NCI-H2196 treated with DMSO at 0.1 percent for 48 hours (cell line): ENCODE measurements around the gene RAB28.
"Not testable (repeated sequence)": the region's sequence is repeated elsewhere in the genome, so short reads cannot be mapped to it uniquely, and the experiment has no call there.

Experiments
- DNase-seq: peaks from one replicate; lab custom pipeline; 2025; ENCODE audit not compliant: unreplicated experiment; lab: John Stamatoyannopoulos, UW

The RAB28 gene

GRCh38 chr4:13452927-13453579 is 31.1 kb downstream of the RAB28 start:
- DNase-seq, result no peak

DNA sequence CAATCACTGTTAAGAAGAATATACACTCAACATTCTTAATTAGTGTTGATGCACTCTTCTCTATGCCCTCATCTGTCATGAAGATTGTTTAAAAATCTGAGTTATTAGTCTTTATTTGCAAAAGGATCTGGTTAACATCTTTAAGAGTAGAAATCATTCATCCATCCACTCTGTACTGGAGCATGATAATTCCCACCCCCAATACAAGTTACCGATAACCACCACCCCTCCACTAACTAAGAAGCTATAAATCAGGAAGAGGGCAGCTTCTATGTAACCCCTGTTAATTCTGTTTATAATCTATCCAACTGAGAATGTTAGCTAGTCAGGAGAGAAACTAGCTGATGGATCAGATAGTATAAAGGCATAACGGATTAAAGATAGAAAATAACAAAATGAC is 34.5 kb downstream of the RAB28 start:
- DNase-seq, result no peak

- no peak for DNase-seq
Measured at GRCh38 chr4:13445841-13446790, 38.0 kb downstream of the RAB28 start.

GRCh38 chr4:13441506-13441905 is 42.6 kb downstream of the RAB28 start:
- DNase-seq, result no peak

GRCh38 chr4:13436962-13437361 is 47.2 kb downstream of the RAB28 start:
- no peak for DNase-seq

GRCh38 chr4:13432453-13432852 is 51.7 kb downstream of the RAB28 start:
- DNase-seq, result no peak

DNA sequence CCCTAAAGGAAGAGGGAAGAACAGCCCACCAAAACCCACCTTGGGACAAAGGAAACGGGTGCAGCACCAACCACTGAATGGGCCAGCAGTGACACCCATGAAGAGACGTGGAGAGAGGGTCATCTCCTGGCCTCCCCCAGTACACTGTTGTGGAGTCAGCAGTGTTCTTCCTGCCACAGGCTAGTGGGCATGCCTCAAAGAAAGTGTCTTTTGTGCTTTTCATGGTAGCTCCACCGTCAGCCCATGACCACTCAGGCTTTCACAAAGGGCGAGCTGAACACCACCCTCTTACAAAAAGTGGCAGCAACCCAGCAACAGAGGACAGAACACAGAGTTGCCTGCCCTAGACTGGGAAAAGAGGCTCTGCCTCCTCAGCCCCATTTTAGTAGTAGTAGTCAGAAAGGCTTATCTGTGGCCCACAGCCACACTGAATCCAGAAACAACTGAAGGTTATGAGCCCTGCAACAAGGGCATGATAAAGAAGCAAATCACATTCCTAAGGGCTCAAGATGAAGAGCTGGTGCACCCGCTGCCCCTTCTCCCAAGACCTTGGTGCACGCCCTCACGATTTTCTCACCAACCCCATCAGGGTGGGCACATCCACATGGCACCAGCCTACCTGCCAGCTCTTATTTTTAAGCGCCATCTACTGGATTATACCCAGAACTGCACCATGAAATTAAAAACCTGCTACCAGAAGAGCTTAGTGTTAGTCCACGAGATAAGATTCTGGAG is 53.1 kb downstream of the RAB28 start:
- DNase-seq, result no peak

- DNase-seq, result no peak
Measured at GRCh38 chr4:13427599-13428325, 56.4 kb downstream of the RAB28 start.

DNA sequence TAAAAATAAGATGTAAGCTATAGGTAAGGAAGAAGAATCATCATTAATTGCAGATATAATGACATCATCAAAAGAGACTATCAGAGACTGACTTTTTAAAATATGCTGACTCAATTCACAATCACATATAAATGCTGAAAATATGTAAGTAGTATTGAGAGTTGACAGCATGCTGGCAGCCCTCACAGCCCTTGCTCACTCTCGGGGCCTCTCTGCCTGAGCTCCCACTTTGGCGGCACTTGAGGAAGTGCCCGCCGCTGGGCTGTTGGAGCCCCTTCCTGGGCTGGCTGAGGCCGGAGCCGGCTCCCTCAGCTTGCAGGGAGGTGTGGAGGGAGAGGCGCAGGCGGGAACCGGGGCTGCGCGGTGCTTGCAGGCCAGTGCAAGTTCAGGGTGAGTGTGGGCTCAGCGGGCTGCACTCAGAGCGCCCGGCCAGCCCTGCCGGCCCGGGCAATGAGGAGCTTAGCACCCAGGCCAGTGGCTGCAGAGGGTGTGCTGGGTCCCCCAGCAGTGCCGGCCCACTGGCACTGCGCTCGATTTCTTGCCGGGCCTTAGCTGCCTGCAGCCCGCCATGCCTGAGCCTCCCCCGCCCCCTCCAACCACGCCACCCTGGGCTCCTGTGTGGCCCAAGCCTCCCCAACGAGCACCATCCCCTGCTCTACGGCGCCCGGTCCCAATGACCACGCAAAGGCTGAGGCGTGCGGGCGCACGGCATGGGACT is 68.9 kb downstream of the RAB28 start:
- DNase-seq, result no peak

- DNase-seq, result no peak
Measured at GRCh38 chr4:13413729-13414437, 70.3 kb downstream of the RAB28 start.

DNA sequence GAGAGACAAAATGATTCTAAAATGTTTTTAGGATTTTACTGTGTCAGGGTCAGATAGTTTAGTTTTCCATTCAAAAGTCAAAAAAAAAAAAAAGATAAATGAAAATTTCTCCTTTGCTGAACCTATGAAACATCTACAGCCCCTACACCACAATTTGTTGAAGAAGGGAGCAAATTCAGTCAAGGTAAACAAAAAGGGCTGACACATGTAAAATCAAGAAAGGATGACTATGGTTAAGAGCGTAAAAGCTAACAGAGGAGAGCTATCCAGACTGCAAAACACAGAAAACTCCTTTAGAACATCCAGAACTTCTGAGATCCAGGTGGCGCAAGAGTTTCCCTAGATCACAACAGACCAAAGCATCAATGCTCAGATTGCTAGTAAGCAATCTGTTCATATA is 72.2 kb downstream of the RAB28 start:
- no peak for DNase-seq

GRCh38 chr4:13409324-13409723 is 74.8 kb downstream of the RAB28 start:
- no peak for DNase-seq

DNA sequence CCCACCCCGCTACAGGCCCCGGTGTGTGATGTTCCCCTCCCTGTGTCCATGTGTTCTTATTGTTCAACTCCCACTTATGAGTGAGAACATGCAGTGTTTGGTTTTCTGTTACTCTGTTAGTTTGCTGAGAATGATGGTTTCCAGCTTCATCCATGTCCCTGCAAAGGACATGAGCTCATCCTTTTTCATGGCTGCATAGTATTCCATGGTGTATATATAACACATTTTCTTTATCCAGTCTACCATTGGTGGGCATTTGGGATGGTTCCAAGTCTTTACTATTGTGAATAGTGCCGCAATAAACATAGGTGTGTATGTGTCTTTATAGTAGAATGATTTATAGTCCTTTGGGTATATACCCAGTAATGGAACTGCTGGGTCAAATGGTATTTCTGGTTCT is 78.0 kb downstream of the RAB28 start:
- not testable (repeated sequence) for DNase-seq

DNA sequence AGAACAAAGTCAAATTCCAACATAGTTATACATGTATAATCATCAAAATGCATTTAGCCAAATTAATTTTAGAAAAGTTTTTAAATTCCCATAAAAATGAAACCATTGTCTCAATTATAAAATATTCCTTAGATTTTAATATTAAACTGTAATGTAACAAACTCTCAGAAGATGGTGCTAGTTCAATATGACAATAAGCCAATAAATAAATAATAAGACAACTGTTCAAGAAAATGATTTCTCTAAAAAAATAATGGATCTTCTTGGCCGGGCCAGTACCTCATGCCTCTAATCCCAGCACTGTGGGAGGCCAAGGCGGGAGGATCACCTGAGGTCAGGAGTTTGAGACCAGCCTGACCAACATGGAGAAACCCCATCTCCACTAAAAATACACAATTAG is 80.3 kb downstream of the RAB28 start:
- DNase-seq, result no peak

- DNase-seq, result no peak
Measured at GRCh38 chr4:13403326-13403725, 80.8 kb downstream of the RAB28 start.

GRCh38 chr4:13399257-13399656 is 84.9 kb downstream of the RAB28 start:
- no peak for DNase-seq

DNA sequence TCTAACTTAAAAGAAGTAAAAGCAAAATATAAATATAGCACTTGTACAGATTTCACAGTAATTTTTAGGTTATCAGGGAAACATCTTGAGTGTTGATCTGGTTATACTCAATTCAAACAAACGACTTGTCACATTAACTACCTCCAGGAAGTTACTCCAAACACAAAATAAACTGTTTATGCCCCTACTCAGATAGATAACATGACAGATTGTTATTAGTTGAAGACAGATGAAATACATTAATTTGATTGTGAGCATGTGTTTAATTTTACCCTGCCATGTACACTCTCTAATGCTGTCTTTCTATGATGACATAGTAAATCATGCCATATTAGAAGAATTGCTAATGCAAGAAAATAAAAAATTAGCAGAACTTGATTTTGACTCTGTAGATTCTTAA is 88.0 kb downstream of the RAB28 start:
- no peak for DNase-seq

GRCh38 chr4:13389901-13390300 is 94.2 kb downstream of the RAB28 start:
- not testable (repeated sequence) for DNase-seq

DNA sequence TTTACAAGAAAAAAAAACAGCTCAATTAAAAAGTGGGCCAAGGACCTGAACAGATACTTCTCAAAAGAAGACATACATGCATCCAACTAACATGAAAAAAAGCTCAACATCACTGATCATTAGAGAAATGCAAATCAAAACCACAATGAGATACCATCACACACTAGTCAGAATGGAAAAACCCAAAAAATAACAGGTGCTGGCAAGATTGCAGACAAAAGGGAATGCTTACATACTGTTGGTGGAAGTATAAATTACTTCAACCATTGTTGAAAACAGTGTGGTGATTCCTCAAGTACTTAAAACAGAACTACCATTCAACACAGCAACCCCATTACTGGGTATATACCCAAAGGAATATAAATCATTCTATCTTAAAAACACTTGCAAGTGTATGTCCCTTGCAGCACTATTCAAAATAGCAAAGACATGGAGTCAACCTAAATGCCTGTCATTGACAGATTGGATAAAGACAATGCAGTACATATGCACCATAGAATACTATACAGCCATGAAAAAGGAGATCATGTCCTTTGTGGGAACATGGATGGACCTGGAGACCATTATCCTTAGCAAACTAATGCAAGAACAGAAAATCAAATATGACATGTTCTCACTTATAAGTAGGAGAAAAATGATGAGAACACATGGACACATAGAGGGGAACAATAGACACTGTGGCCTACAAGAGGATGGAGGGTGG is 97.6 kb downstream of the RAB28 start:
- DNase-seq, result no peak
